ENCODE data around the gene CDC73. TPM values are rescaled to one million over a fixed set of nuclear protein-coding genes. Genes with fewer than 3 reads are reported as not detected.

Gene CDC73
- 56.1 and 57.3 TPM in 2 replicates for total RNA-seq

- peak within 1 kb of the TSS; percentile 88 for H3K27ac Mint-ChIP-seq
- intact Hi-C loops (cut with micrococcal nuclease): loop anchor here (1.0 to 5.0 kb wide), 11 partner anchors 9 to 650 kb away; partner anchors contain the start of genes GLRX2, RGS2, RO60 and UCHL5
- peaks cover 13% of the 10 kb centered on the region for H3K36me3 Mint-ChIP-seq (ENCODE audit: low read depth)
- peak; percentile 97 for DNase-seq (ENCODE audit: low spot score)
- peak within 1 kb of the TSS; percentile 92 for H3K4me3 Mint-ChIP-seq
- H3K4me1 Mint-ChIP-seq (ENCODE audit: low read depth): peaks cover 62% of the 10 kb centered on the region
- H3K27me3 Mint-ChIP-seq (ENCODE audit: insufficient read depth): peaks cover 15% of the 10 kb centered on the region
- no peaks in the 10 kb centered on the region for H3K9me3 Mint-ChIP-seq
These were observed at the start of gene CDC73 for GRCh38 chr1:193121616-193122593. Gene CDC73, plus strand, starts transcription at chr1:193122031. Its CDS starts 170 bp downstream, at chr1:193122201.

- intact Hi-C loops (cut with micrococcal nuclease): no loop called here
These were observed 43.8 kb upstream of the CDC73 start for GRCh38 chr1:193077991-193078390.

GRCh38 chr1:193079187-193079586 is 42.6 kb upstream of the CDC73 start:
- no peak overlapping the region for H3K4me3 Mint-ChIP-seq
- peaks cover 64% of the 10 kb centered on the region for H3K36me3 Mint-ChIP-seq (ENCODE audit: low read depth)
- no peak for DNase-seq (ENCODE audit: low spot score)
- H3K9me3 Mint-ChIP-seq: peaks cover 10% of the 10 kb centered on the region
- no peaks in the 10 kb centered on the region for H3K4me1 Mint-ChIP-seq (ENCODE audit: low read depth)
- no peak overlapping the region for H3K27ac Mint-ChIP-seq
- intact Hi-C loops (cut with micrococcal nuclease): no loop called here
- H3K27me3 Mint-ChIP-seq (ENCODE audit: insufficient read depth): no peaks in the 10 kb centered on the region

More at GRCh38 chr1:193077991-193078390, 43.8 kb upstream of the CDC73 start:
- no peak for DNase-seq (ENCODE audit: low spot score)
- no peaks in the 10 kb centered on the region for H3K4me1 Mint-ChIP-seq (ENCODE audit: low read depth)
- H3K27ac Mint-ChIP-seq: no peak overlapping the region
- H3K27me3 Mint-ChIP-seq (ENCODE audit: insufficient read depth): no peaks in the 10 kb centered on the region
- H3K4me3 Mint-ChIP-seq: no peak overlapping the region
- peaks cover 10% of the 10 kb centered on the region for H3K9me3 Mint-ChIP-seq
- H3K36me3 Mint-ChIP-seq (ENCODE audit: low read depth): peaks cover 56% of the 10 kb centered on the region

GRCh38 chr1:193083365-193084088 is 38.3 kb upstream of the CDC73 start:
- Mint-ChIP-seq H3K4me1 (ENCODE audit: low read depth) (no peaks in the 10 kb centered on the region), H3K27me3 (ENCODE audit: insufficient read depth) (no peaks in the 10 kb centered on the region), H3K4me3 (no peak overlapping the region), H3K9me3 (no peaks in the 10 kb centered on the region), H3K36me3 (ENCODE audit: low read depth) (peaks cover 41% of the 10 kb centered on the region), H3K27ac (no peak overlapping the region)
- intact Hi-C loops (cut with micrococcal nuclease): no loop called here
- DNase-seq (ENCODE audit: low spot score): no peak

GRCh38 chr1:193085263-193085662 is 36.6 kb upstream of the CDC73 start:
- H3K36me3 Mint-ChIP-seq (ENCODE audit: low read depth): peaks cover 29% of the 10 kb centered on the region

GRCh38 chr1:193086342-193086741 is 35.5 kb upstream of the CDC73 start:
- H3K4me1 Mint-ChIP-seq (ENCODE audit: low read depth): no peaks in the 10 kb centered on the region
- no peaks in the 10 kb centered on the region for H3K27me3 Mint-ChIP-seq (ENCODE audit: insufficient read depth)
- H3K9me3 Mint-ChIP-seq: no peaks in the 10 kb centered on the region
- DNase-seq (ENCODE audit: low spot score): no peak
- H3K27ac Mint-ChIP-seq: no peak overlapping the region
- H3K4me3 Mint-ChIP-seq: no peak overlapping the region
- intact Hi-C loops (cut with micrococcal nuclease): no loop called here
- H3K36me3 Mint-ChIP-seq (ENCODE audit: low read depth): peaks cover 24% of the 10 kb centered on the region

More at GRCh38 chr1:193085263-193085662, 36.6 kb upstream of the CDC73 start:
- Mint-ChIP-seq H3K4me1 (ENCODE audit: low read depth) (no peaks in the 10 kb centered on the region), H3K27me3 (ENCODE audit: insufficient read depth) (no peaks in the 10 kb centered on the region), H3K27ac (no peak overlapping the region), H3K4me3 (no peak overlapping the region), H3K9me3 (no peaks in the 10 kb centered on the region)
- no peak for DNase-seq (ENCODE audit: low spot score)
- intact Hi-C loops (cut with micrococcal nuclease): no loop called here

GRCh38 chr1:193087893-193088292 is 33.9 kb upstream of the CDC73 start:
- H3K27ac Mint-ChIP-seq: no peak overlapping the region
- peaks cover 18% of the 10 kb centered on the region for H3K36me3 Mint-ChIP-seq (ENCODE audit: low read depth)
- no peaks in the 10 kb centered on the region for H3K27me3 Mint-ChIP-seq (ENCODE audit: insufficient read depth)
- DNase-seq (ENCODE audit: low spot score): no peak
- no peaks in the 10 kb centered on the region for H3K9me3 Mint-ChIP-seq
- H3K4me1 Mint-ChIP-seq (ENCODE audit: low read depth): no peaks in the 10 kb centered on the region
- no peak overlapping the region for H3K4me3 Mint-ChIP-seq
- intact Hi-C loops (cut with micrococcal nuclease): no loop called here

GRCh38 chr1:193090865-193091264 is 31.0 kb upstream of the CDC73 start:
- DNase-seq (ENCODE audit: low spot score): no peak
- no peaks in the 10 kb centered on the region for H3K4me1 Mint-ChIP-seq (ENCODE audit: low read depth)
- H3K9me3 Mint-ChIP-seq: no peaks in the 10 kb centered on the region
- H3K4me3 Mint-ChIP-seq: no peak overlapping the region
- H3K27me3 Mint-ChIP-seq (ENCODE audit: insufficient read depth): no peaks in the 10 kb centered on the region
- peaks cover 13% of the 10 kb centered on the region for H3K36me3 Mint-ChIP-seq (ENCODE audit: low read depth)
- intact Hi-C loops (cut with micrococcal nuclease): no loop called here
- no peak overlapping the region for H3K27ac Mint-ChIP-seq

- intact Hi-C loops (cut with micrococcal nuclease): no loop called here
- Mint-ChIP-seq H3K36me3 (ENCODE audit: low read depth) (peaks cover 25% of the 10 kb centered on the region), H3K27ac (no peak overlapping the region), H3K9me3 (no peaks in the 10 kb centered on the region), H3K27me3 (ENCODE audit: insufficient read depth) (no peaks in the 10 kb centered on the region), H3K4me1 (ENCODE audit: low read depth) (peaks cover 5% of the 10 kb centered on the region), H3K4me3 (no peak overlapping the region)
- DNase-seq (ENCODE audit: low spot score): no peak
These were observed 27.7 kb upstream of the CDC73 start for GRCh38 chr1:193094112-193094511.

- no peak for DNase-seq (ENCODE audit: low spot score)
- Mint-ChIP-seq H3K4me3 (no peak overlapping the region), H3K36me3 (ENCODE audit: low read depth) (peaks cover 16% of the 10 kb centered on the region), H3K9me3 (no peaks in the 10 kb centered on the region), H3K27ac (no peak overlapping the region), H3K4me1 (ENCODE audit: low read depth) (peaks cover 24% of the 10 kb centered on the region), H3K27me3 (ENCODE audit: insufficient read depth) (peaks cover 5% of the 10 kb centered on the region)
- intact Hi-C loops (cut with micrococcal nuclease): no loop called here
These were observed 19.2 kb upstream of the CDC73 start for GRCh38 chr1:193102662-193103061.

- Mint-ChIP-seq H3K27me3 (ENCODE audit: insufficient read depth) (peaks cover 8% of the 10 kb centered on the region), H3K4me3 (peak overlapping the region; percentile 92), H3K4me1 (ENCODE audit: low read depth) (peaks cover 24% of the 10 kb centered on the region), H3K9me3 (no peaks in the 10 kb centered on the region), H3K27ac (no peak overlapping the region), H3K36me3 (ENCODE audit: low read depth) (peaks cover 11% of the 10 kb centered on the region)
- DNase-seq (ENCODE audit: low spot score): no peak
- intact Hi-C loops (cut with micrococcal nuclease): loop anchor here (1.0 kb wide), 1 partner anchor 296 kb away; no protein-coding TSS in a partner anchor
These were observed 17.9 kb upstream of the CDC73 start for GRCh38 chr1:193103759-193104501.

- peak overlapping the region; percentile 74 for H3K27ac Mint-ChIP-seq
- intact Hi-C loops (cut with micrococcal nuclease): loop anchor here (1.0 kb wide), 1 partner anchor 296 kb away; no protein-coding TSS in a partner anchor
These were observed 17.3 kb upstream of the CDC73 start for GRCh38 chr1:193104502-193104906.

More at GRCh38 chr1:193104502-193104906, 17.3 kb upstream of the CDC73 start:
- Mint-ChIP-seq H3K27me3 (ENCODE audit: insufficient read depth) (peaks cover 12% of the 10 kb centered on the region), H3K9me3 (no peaks in the 10 kb centered on the region), H3K36me3 (ENCODE audit: low read depth) (peaks cover 11% of the 10 kb centered on the region), H3K4me1 (ENCODE audit: low read depth) (peaks cover 24% of the 10 kb centered on the region), H3K4me3 (peak overlapping the region; percentile 92)
- DNase-seq (ENCODE audit: low spot score): peak; percentile 8

Data from activated T-helper 1 cell treated with anti-CD3 and anti-CD28 coated beads, Interleukin-12 subunit alpha, Interleukin-12 subunit beta, Interleukin-2, Interleukin-4 antibody, amounts not matched to agents 30 ng/mL and 10 ng/mL and 1 ng/mL, durations not matched to agents 14 hours and 24 hours and 36 hours (primary cell).